ENCODE measurements around the gene MTX2.

The MTX2 gene

DNA sequence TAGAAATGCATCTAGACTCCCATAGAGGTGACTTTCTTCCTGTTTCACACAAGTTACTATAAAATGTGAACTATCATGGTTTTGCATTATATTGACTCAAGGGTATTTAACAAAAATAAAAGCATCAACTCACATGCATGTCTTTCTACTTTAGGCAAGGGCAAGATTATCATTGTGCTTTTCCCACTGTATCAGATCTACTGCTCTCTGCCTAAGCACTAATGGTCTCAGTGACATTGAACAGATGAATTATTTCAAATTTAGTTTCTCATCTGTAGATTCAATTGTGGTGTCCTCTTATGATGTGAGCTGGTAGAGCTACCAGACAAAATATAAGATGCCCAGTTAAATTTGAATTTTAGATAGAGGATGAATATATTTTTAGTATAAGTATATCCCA is 113.9 kb downstream of the MTX2 start:
- DNase-seq, result no peak

- no peak for DNase-seq
These were observed 114.7 kb downstream of the MTX2 start for GRCh38 chr2:176383836-176384442.

GRCh38 chr2:176385219-176385759 is 116.0 kb downstream of the MTX2 start:
- no peak for DNase-seq

- no peak for DNase-seq
These were observed 116.6 kb downstream of the MTX2 start for GRCh38 chr2:176385838-176386237.
